ENCODE measurements around the gene ATG4D.
A peak's percentile ranks its signal among the peaks of the same experiment; 100 is the strongest.

Gene ATG4D

DNA sequence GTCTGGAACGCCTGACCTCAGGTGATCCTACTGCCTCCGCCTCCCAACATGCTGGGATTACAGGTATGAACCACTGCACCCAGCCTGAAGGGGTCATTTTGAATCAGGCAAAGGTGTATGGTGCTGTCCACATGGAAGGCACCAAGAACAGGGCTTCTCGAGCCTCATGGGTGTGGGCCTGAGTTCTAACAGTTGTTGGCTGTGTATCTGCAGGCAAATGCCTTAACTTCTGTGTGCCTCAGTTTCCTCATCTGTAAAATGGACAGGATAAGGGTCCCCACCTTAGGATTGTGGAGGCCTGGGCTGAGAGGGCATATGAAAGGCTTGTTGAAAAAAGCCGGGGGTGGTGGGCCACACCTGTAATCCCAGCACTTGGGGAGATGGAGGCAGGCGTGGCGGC lies 34.2 kb downstream of the ATG4D start:
- no peak for DNase-seq (ENCODE audit: low read depth in 2 of 2)

DNA sequence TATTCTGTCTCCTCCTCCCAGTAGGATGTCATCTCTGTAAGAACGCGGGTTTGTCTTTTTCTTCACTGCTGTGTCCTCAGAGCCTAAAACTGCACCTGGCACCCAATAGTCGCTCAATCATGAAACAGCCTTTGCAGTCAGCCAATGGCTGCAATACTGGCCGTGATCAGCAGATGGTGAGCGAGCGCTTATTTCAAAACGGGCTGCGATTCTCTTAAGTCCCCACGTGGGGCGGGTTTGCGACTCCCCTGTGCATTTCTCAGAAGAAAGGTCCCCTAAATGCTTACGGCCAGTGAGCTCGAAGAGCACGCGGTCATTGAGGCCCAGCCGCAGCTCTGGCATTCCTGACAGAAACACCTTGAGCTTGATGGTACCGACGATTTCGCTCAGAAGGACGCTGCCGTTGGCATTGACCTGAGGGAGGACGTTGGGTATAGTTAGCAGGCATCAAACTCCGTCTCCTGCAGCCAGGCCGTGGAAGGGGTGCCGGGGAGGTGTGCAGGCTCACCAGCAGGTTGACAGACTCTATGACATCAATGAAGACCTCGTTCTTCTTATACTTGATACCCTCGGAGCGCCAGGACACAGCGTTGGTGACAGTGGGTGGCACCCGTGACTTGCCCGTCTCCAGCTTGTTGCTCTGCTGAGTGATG lies 37.4 kb downstream of the ATG4D start:
- DNase-seq (ENCODE audit: low read depth in 2 of 2), result peak; percentile 87 to 88

DNA sequence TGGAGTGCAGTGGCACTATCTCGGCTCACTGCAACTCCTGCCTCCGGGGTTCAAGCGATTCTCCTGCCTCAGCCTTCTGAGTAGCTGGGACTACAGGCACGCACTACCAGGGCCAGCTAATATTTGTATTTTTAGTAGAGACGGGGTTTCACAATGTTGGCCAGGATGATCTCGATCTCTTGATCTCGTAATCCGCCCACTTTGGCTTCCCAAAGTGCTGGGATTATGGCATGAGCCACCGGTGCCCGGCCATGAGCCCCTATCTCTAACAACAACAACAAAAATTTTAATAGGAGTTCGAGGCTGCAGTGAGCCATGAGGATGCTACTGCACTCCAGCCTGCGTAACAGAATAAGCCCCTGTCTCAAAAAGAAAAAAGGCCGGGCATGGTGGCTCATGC lies 38.4 kb downstream of the ATG4D start:
- no peak for DNase-seq (ENCODE audit: low read depth in 2 of 2)

DNA sequence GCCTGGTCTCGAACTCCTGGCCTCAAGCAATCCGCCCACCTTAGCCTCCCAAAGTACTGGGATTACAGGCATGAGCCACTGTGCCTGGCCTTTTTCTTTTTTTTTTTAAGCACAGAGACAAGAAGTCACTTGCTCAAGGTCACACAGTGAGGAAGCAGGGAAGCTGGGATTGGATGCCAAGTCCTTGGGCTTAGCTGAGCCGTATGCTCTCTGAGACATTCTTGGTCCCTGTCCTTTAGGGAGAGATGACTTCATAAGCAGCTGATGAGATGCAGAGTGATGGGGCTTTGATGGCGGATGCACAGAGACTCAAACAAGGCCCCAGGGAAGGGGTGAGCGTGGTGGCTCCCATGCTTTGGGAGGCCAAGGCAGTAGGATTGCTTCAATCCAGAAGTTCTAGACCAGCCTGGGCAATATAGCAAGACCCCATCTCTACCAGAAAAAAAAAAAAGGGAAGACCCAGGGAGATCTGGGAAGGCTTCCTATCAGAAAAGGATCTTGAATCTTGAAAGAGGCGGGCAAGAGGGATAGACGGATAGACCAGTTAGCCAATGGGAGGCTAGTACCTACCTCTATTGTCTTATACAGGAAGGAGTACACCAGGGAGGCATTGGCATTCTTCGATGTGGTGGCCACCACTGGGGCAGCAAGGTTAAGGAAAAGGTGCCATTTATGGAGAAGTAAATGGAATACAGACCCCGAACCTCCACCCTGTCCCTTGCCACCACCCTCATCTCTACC lies 39.5 kb downstream of the ATG4D start:
- no peak for DNase-seq (ENCODE audit: low read depth in 2 of 2)

DNA sequence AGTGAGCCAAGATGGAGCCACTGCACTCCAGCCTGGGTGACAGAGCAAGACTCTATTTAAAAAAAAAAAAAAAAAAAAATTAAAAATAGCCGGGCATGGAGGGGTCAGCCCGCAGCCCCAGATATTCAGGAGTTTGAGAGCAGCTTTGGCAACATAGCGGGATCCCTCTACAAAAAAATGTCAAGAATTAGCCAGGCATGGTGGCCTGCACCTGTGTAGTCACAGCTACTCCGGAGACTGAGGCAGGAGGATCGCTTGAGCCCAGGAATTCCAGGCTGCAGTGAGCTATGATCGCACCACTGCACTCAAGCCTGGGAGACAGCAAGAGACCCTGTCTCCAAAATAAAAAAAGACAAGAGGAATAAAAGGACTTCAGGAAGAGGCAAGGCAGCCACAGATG lies 42.7 kb downstream of the ATG4D start:
- DNase-seq (ENCODE audit: low read depth in 2 of 2), result no peak

DNA sequence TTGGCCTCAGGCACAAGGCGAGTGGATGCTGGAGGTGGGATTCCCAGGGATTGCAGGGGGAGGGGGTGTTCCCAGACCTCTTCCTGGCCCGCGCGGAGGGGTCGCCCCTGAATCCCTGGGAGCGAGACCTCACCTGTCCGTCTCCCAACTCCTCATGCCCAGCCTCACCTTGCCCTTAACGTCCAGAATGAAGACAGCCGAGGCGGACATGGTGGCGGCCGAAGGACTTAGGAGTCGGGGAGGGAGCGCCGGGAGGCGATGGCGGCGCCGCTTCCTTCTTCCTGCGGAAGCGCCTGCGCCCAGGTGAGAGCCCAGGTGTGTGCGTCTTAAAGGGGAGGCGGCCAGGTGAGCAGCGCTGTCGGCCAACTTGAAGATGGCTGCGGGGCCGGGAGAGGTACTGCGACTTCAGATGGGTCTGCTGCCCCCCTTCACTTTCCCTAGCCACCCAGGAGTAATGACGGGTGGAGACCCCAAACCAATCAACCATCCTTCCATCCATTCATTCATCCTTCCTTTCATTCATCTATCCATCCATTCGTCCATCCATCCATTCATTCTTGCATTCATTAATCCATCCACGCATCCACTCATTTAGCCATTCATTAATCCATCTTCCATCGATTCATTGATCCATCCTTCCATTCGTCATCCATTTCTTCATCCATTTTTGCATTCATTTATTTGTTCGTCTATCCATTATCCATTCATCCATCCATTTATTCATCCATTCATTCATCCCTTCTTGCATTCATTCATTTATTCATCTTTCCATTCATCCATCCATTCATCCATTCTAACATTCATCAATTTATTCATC lies 43.5 kb downstream of the ATG4D start, which contains the start of gene AP1M2:
TSS of gene AP1M2 (minus strand) at position 291 of the 817 bp plus-strand sequence. CDS start at position 210, 81 bp downstream.
- no peak for DNase-seq (ENCODE audit: low read depth in 2 of 2)

DNA sequence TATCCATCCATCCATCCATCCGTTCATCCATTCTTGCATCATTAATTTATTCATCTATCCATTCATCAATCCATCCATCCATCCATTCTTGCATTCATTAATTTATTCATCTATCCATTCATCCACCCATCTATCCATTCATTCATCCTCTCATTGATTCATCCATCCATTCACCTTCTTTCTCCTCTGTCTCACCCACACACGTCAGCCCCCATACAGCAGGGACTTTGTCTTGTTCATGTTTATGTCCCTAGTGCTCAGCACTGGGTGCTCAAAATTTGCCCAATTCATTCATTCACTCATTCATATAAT lies 44.1 kb downstream of the ATG4D start:
- DNase-seq (ENCODE audit: low read depth in 2 of 2), result no peak

DNA sequence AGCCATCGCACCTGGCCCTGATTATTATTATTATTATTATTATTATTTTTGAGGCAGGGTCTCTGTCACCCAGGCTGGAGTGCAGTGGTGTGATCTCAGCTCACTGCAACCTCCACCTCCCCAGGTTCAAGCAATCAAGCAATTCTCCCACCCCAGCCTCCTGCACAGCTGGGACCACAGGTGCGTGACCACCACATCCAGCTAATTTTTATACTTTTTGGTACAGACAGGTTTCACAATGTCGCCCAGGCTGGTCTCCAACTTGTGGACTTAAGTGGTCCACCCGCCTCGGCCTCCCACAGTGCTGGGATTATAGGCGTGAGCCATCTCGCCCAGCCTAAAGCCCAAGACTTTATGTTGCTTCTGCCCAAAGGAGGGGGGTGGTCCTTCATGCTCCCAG lies 49.4 kb downstream of the ATG4D start:
- DNase-seq (ENCODE audit: low read depth in 2 of 2), result no peak

DNA sequence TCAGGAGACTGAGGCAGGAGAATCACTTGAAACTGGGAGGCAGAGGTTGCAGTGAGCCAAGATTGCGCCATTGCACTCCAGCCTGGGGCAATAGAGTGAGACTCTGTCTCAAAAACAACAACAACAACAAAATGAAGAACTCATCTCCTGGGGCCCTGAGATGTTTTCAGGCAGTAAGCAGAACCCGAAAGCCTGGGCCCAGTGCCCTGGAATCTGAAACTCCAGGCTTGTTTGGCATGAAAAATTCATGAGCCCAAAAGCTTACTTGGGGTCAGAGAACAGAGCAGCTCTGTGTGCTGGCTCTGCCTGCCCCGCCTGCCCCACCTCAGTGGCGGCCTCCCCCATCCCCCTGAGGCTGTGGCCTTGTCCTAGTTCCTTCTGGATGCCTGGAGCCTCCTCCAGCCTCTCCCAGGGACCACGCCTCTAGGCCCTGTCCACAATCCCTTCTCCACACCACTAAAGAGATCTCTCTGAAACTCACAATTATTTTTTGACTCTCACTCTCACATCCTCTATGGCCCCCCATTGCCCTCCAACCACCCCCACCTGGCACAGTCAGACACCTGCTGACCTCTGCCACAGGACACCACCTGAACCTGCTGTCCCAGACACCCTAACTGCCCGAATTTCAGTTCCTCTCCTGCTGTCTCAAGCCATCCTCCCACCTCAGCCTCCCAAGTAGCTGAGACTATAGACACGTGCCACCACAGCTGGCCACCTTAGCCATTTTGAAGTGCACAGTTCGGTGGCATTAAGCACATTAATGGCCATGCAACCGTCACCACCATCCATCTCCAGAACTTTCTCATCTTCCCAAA lies 50.3 kb downstream of the ATG4D start:
- no peak for DNase-seq (ENCODE audit: low read depth in 2 of 2)

DNA sequence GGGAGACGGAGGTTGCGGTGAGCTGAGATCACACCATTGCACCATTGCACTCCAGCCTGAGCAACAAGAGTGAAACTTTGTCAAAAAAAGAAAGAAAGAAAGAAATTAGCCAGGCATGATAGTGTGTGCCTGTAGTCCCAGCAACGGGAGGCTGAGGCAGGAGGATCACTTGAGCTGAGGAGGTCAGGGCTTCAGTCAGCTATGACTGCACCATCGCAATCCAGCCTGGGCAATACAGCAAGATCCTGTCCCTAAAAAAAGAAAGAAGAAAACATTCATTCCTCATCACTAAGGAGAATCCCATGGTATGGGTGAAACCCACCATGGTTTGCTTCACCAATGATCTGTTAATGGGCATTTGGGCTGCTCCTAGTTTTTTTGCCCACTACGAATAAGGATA lies 56.4 kb downstream of the ATG4D start:
- no peak for DNase-seq (ENCODE audit: low read depth in 2 of 2)

DNA sequence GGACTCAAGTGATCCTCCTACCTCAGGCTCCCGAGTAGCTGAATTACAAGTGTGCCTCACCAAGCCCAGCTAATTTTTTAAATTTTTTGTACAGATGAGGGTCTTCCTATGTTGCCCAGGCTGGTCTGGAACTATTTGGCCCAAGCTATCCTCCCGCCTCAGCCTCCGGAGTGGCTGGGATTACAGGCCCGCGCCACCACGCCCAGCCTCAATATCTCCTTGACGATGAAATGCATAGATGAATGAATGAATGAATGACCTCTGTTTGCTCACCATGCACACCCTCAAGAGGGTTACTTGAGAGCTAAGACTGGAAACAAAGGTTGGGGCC lies 58.3 kb downstream of the ATG4D start:
- DNase-seq (ENCODE audit: low read depth in 2 of 2), result no peak

DNA sequence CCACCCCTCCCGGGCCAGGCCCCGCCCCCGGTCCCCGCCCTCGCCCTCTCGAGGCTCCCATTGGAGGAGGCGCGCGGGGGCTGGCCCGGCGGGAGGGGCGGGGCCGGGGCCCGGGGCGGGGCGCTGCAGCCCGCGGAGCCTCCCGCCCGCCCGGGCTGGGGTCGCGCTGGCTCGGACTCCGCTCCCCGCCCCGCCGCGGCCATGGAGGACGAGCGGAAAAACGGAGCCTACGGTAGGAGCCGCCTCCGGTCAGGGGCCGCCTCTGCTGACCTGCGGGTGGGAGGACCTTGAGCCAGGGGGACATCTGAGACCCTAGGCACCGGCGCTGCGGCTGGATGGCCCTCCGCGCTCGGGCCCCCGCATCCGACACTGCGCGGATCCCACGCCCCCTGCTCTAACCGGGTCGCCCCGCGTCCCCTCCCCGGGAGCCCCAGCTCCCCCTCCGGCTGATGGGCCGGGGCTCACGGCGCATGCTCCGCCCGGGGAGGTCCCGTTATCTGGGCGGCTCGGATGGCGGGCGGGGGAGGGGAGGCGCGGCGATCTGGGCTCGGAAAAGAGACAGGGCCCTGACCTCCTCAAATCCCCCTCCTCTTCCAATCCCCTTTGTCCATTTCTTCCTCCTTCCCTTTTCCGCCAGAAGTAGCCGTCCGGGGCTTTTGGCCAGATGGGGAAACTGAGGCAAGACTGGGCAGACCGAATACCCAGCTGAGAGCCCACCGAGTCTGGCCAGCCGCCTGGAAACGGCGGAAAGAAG lies 58.8 kb downstream of the ATG4D start:
- peak; percentile 88 to 92 for DNase-seq (ENCODE audit: low read depth in 2 of 2)
